Measurements from ENCODE around the gene PJVK.
A peak's percentile ranks its signal among the peaks of the same experiment; 100 is the strongest.
"Not testable (repeated sequence)": the region's sequence is repeated elsewhere in the genome, so short reads cannot be mapped to it uniquely, and the experiment has no call there.

Gene PJVK, protein sequence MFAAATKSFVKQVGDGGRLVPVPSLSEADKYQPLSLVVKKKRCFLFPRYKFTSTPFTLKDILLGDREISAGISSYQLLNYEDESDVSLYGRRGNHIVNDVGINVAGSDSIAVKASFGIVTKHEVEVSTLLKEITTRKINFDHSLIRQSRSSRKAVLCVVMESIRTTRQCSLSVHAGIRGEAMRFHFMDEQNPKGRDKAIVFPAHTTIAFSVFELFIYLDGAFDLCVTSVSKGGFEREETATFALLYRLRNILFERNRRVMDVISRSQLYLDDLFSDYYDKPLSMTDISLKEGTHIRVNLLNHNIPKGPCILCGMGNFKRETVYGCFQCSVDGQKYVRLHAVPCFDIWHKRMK

DNA sequence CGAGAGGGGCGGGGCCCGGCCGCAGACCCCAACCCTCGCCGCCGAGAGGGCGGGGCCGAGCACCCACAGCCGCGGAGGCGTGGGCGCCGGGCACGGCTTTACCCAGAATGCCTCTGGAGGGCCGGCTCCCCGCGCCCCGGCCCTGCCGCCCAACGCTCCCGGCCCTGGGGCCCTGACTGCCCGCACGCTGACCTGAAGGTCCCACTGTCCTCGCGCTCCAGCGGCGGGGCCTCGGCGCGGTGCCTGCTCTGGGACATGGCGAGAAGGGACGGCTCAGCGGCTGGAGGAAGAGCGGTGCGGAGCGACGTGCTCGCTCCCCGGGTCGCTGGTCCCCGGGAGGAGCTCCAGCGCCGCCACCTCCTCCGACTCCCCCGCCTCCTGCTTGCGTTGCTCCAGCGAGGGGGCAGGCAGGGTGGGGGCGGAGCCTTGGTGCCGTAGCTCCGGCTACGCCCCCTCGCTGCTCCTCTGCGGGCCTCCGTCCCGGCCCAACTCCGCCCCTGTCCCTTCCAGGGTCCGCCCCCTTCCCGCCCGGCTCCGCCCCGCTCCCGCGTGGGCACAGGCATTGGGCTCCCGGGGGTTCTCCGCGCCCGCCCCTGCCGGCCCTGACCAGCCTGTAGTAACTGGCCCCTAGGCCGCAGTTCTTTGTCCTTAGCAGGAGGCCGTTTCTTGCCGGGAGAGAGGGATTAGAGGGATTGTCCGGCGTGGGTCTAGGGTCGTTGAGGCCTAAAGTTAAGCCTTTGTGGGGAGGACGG, at the start of gene PJVK, which contains the start of gene PRKRA:
TSS of gene PJVK (plus strand) at position 605 of the 752 bp plus-strand sequence. CDS start 2,032 bp downstream, outside the sequence.
TSS of gene PRKRA (minus strand) at position 402 of the 752 bp plus-strand sequence. CDS start at position 257, 145 bp downstream.
- DNase-seq, result peak; percentile 93

DNA sequence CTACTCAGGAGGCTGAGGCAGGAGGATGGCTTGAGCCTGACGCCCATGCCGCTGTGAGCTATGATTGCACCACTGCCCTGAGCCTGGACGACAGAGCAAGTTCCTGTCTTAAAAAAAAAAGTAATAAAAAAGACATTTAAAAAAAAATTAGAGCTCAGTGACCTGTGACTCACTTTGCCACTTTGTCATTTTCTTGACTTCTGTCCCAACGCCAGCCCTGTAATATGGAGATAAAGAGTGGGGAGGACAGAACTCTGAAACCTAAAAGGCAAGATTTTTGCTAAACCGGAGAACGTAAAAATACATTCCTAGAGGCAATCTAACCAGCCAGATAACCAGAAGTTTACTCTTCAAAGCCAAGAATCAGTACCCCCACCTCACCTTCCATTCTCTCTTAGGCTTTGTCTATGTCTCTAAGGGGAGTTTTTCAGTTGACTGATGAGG, 49.2 kb upstream of the PJVK start:
- DNase-seq, result no peak

DNA sequence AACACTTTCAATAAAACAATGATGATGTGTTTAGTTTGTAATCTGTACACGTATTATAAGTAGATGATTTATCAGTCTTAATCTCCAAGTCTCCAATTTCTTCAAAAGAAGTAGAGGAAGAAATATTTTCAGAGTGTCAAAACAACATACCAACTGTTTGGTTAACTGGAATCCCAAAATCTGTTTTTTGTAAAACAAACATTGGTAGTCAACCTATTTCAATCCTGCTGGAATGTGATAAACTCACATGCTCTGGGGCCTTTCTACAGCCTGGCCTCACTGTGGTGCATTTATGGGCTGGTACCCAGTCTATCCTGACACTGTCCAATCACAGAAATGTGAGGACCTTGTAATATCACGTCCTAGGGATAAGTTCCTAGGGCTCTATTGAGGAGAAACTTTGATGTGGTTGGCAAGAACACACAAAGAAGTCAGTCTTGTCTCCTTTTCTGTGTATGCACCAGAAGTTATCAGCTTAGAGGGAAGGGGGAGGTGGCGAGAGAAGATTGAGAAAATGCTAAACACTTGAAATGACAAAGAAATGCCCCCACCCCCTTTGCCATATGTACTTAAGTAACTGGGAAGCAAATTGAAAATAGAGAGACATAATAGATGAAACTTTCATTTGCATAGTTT, 47.4 kb upstream of the PJVK start:
- no peak for DNase-seq

DNA sequence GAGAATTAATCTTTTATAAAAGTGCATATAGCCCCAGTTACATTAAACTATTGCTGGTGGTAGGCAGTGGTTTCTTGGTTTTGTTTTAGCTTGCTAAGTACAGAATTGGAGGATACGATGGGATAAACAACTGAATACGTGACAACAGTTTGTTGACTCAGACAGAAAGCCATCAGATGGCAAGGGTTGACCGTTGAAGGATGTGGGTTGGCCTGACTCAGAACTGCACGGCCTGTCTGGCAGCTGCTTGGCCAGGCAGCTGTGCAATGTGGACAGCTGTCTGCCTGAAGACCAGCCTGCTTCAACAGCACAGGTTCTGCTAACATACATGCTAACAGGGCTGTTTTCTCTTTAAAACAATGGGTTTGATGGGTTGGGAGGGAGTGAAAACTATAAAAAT, 46.8 kb upstream of the PJVK start:
- DNase-seq, result no peak

DNA sequence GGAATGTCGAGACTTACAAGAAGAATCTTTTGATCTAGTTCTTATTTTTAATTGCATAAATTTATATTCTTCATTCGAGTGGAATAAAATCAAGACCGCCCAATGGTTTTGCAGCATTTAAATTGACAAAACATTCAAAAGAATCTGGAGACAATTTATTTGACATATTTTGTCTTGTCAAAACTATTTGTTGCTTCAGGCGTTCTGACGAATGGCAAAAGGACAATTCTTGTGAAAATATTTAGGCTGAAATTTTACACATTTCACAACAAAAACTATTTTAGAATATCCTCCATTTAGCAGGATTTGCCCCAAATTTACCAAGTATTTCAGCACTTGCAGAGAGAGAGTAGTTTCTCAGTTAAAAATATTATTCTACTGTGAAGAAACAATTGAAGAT, 41.9 kb upstream of the PJVK start:
- DNase-seq, result no peak

DNA sequence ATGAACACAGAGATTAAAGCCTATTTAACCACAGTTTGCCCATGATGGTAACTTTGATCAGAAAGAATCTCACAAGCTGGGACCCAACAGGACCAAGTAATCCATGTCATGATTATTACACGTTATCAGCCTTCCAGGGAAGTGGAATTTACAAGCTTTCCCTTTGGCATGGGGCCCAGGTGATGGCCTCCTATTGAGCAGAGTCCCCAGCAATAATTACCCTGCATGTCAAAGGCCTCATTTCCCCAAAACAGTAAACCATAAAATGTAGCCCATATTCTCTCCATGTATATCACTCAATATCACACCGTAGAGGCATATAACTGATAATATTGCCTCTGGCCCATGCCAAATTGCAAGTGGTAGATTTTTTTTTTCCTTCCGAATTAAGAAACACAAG, 39.1 kb upstream of the PJVK start:
- DNase-seq, result no peak

DNA sequence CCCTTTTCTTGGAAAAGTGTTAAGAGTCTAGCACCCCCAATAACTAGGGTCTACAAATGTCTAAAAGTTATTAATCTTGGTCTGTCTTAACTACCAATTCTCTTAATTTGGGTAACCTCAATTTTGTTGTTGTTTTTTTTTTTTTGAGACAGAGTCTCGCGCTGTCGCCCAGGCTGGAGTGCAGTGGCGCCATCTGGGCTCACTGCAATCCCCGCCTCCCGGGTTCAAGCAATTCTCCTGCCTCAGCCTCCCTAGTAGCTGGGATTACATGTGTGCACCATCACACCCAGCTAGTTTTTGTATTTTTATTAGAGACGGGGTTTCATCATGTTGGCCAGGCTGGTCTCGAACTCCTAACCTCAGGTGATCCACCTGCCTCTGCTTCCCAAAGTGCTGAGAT, 38.7 kb upstream of the PJVK start:
- DNase-seq, result not testable (repeated sequence)

DNA sequence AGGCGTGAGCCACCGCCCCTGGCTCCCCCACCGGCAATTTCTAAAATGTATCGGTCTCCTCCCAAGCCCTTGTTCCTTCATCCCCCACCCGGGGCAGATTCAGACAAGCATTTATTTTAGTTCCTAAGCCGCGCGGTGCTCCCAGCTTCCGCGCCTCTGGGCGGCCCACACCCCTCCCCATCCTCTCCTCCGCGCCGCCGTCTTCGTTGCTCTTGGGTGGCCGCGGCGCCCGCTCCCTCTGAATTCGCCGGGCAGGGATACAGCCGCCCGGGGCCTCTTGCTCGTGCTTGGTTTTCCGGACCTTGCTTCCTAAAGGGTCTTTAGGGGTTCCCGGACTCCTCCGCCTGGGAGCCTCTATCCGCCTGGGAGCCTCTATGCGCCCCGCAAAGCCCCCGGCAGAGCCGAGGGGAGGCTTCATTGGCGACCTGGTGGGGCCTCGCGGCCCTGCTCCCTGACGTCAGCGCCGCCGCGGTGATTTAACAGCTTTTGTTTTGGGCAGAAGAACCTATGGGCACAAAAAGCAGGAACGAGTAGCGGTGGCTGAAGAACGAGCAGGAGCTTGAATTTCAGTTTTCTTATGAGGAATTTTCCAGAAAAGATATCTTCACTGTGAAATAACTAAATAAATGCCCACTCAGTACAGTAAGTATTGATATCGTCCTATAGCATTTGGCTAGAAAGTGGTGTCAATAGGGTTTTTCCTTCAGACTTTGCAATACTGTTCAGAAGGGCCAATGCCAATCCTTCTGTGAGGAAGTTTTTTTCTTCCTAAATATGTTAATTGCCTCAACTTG, 37.5 kb upstream of the PJVK start:
- peak; percentile 79 for DNase-seq

DNA sequence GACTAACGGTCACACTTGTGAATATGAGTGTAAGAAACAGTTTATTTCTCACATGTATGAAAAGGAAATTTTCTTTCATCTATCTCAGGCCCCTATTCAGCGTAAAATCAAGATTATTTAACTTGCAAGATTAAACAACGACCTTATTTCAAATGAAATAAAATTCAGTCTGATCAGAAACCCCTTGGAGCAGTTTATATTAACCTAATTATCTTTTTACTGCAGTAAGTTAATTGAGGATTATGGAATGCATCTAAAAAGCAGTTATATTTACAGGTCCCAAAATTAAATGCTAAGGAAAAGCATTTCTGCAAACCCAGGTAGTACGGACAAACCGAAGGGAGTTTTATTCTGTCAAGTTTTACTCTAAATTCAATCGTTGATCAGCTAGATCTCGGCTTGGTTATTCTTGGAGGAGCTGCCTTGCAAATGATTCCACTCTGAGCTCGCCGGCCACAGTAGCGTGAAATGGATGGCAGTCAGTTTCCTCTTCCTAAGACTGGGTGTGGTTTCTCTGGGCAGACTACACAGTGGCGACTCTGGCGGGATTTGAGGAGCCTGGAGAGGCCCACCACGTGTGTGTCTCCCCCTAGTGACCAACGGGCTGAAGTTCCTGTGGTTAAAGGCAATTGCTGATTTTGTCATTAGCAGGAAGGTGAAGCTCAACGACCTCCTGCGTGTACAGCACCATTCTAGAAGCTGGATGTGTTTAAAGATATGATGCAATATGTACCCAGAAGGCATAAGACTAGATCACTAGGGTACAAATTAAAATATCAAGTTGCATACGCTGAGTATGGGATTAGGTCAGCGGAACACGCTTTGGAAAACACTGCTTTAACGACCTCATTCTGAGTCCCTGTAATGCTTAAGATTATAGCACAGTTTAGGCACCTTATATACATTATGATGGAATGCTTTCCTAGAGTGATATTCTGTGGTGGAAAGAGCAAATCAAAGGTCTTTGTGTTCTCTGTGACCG, 36.6 kb upstream of the PJVK start:
- peak; percentile 89 for DNase-seq

DNA sequence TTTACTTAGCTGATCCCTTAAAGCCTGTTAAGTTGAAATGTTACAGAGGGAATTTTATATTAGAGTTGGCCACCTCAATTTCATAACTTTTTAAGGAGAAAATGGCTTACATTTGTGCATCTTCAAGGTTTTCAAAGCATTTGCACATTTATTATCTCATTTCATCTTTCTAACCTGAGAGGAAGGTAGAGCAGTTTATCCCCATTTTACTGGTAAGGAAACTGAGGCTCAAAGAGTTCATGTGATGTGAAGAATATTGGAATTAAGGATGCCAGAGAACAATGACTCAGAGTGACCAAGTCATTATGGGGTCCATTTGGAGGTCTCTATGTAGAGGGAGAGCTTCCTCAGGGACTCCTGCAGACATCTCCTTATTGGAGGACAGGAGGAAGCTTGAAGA, 35.2 kb upstream of the PJVK start:
- no peak for DNase-seq

DNA sequence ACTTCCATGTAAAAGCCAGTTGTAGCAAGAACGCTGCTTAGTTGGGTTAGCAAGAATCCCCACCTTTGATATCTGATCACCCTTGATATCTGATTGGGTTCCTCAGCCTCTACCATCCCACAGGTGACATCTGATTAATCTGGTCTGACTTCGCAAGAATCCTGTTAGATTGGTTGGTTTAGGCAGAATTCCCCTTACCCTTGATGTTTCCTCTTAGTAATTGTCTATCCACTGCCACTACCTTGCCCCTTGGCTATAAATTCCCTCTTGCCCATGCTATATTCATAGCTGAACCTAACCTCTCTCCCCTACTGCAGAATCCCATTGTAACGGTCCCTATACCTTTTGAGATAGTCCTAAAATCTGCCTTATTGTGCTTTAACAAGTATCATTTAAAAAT, 33.3 kb upstream of the PJVK start:
- DNase-seq, result no peak

DNA sequence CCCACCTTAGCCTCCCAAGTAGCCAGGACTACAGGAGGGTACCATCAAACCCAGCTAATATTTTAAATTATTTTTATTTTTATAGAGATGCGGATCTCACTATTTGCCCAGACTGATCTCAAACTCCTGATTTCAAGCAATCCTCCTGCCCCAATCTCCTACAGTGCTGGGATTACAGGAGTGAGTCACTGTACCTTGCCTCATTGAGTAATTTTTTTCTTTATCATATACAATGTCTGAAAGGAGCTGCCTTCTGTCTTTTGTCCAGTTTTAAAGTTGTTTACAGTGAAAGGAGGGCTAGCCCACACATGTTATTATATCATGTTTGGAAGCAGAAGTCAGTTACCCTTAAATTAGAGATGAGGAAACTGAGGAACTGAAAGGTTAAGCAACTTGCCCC, 32.8 kb upstream of the PJVK start:
- DNase-seq, result no peak

DNA sequence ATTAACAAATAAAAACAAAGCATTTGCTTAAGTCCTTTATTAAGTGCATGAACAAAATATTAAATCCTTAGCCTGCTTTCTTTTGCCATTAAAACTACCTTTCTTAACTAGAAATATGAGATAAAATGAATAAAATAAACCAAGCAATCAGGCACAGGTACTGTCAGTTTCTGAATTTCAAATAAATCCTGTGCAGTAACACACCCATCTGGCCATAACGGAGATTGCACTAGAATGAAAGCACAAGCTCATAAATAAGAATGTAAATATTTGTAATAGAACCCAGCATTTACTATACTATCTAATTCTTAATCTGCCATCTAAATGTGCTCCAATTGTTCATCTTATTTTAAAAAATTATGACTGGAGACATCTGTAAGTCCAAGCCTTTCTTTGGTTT, 32.1 kb upstream of the PJVK start:
- peak; percentile 30 for DNase-seq

DNA sequence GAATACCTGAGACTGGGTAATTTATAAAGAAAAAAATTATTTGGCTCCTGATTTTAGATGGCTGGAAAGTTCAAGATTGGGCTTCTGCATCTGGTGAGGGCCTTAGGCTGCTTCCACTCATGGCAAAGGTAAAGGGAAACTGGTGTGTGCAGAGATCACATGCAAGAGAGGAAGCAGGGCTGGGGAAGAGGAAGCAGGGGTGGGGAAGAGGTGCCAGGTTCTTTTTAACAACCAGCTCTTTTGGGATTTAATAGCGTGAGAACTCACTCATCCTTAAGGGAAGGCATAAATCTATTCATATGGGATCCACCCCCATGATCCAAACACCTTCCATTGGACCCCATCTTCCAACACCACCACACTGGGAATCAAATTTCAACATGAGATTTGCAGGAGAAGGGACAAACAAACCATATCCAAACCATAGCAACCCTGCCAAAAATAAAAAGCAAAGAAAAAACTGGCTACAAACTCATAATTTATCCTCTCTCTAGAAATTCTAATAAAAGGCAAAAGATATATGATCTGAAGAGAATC, 30.6 kb upstream of the PJVK start:
- no peak for DNase-seq

DNA sequence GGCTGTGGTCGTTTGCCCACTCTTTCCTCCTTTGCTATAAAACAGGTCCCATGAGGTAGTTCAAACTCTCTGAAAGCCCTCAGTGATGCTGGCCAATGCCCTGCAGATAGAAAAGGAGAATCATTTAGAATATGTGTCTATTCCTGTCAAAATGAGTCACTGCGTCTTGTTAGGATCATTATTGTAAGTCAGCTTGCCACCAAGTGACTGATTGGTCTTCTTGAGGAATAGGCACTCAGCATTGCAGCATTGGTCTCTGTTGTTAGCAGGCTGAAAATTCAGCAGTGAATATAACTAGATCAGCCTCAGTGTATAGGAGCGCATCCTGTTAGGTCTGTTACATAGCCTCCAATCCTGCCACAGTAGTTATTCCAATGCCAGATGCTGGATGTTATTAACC, 29.1 kb upstream of the PJVK start:
- no peak for DNase-seq

DNA sequence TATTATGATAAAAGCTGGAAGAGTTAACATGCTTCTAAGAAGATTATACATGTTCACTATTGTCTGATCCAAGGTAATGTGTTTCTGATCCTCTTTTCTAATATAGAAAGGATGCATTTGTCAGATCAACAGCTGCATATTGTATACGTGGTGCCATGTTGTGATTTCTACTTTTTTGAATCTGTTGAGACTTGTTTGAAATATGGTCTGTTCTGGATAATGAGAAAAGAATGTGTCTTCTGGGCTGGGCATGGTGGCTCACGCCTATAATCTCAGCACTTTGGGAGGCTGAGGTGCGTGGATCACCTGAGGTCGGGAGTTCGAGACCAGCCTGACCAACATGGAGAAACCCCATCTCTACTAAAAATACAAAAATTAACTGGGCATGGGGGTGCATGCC, 27.4 kb upstream of the PJVK start:
- DNase-seq, result not testable (repeated sequence)

DNA sequence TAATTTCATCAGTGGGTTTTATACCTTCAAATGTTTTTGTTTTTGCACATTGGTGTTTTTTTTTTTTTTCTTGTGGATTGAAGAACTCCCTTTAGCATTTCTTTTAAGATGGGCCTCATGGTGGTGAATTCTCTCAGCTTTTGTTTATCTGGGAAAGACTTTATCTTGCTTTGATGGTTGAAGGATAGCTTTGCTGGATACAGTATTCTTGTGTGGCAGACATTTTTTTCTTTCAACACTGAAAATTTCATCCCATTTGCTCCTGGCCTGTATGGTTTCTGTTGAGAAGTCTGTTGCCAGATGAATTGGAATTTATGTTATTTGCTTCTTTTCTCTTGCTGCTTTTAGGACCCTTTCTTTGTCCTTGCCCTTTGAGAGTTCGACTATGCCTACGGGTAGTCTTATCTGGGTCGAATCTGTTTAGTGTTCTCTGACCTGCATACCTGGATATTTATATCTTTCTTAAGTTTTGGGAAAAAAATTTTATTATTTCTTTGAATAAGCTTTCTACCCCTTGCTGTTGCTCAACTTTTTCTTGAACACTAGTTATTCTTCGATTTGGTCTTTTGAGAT, 25.8 kb upstream of the PJVK start:
- DNase-seq, result no peak

DNA sequence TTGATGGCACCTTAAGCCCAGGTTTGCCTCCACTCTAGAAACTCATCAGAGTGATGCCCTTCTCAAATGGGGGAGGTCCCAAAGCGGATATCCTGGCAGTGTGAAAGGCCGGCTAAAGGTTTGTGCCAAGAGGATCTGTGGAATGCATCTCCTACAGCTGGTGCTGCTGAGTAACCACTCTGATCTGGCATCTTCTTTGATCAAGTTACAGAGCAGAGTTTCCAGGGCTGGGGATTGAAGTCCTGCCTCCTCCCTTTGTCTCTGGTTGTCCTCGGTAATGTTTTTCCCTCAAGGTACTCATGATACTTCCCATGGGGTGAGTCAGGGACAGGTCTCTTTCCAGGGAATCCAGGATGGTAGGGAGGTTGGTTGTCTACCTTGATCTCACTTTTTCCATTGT, 24.8 kb upstream of the PJVK start:
- DNase-seq, result no peak

DNA sequence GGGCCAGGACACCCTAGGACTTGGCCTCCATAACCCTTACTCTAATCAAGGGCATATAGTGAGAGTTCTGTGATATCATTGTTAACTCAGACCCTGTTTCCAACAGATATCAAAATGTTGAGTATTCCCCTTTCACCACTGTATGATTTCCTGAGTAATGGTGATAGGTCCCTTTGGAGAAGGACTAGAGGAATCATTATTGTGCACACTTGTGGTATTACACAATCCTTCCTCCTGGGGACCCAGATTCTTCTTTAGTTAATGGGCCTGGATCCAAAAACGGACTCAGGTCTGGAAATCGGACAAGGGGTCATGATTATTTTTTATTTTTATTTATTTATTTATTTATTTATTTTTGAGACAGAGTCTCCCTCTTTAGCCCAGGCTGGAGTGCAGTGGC, 23.7 kb upstream of the PJVK start:
- no peak for DNase-seq

DNA sequence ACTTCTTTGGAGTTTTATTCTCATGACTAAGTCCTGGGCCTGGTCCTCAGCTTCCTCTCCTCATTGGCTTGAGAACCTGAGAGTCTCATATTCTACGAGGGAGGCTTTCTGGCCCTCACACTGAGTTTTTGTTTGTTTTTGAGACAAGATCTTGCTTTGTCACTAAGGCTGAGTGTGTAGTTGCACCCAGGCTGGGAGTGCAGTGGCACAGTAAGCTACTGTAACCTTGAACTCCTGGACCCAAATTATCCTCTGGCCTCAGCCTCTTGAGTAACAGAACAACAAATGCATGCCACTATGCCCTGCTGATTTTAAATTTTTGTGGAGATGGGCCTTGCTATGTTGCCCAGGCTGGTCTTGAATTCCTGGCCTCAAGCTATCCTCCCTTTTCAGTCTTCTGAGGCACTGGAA, 22.8 kb upstream of the PJVK start:
- DNase-seq, result no peak

DNA sequence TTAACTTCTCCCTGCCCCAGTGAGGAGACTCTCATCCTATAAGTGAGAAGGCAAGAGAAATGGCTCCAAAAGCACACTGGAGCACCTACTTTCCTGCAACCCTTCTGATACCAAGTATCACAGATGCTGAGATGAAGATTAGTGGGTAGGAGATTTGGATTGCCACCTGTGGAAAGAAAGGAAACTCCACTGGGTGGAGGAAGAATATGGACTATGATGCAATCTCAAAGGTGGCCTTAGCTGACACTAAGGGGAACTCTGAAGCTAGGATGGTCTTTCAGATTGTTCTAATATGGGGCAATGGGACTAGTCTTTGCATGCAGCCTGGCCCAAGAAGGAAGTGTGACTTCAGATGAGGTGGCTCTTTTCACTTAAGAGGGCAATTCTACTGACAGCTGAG, 21.8 kb upstream of the PJVK start:
- no peak for DNase-seq
